GM18519 (cell line): ENCODE data around the gene MYLK2.

Experiments used
- ATAC-seq: cut with Tn5 transposase; IDR thresholded peaks from one replicate; pipeline ENCODE4 v1.9.1; 2021; ENCODE audit warnings: mild to moderate bottlenecking, moderate library complexity; ENCODE audit not compliant: unreplicated experiment, low FRiP score

MYLK2 gene

GRCh38 chr20:31849306-31849930 is 30.3 kb downstream of the MYLK2 start:
- no peak for ATAC-seq

- ATAC-seq: no peak
Observed at GRCh38 chr20:31851240-31851955, 32.2 kb downstream of the MYLK2 start.

- ATAC-seq: no peak
Observed at GRCh38 chr20:31853481-31853880, 34.3 kb downstream of the MYLK2 start.

GRCh38 chr20:31856516-31856915 is 37.4 kb downstream of the MYLK2 start:
- ATAC-seq: no peak

- no peak for ATAC-seq
Observed at GRCh38 chr20:31857861-31858759, 39.0 kb downstream of the MYLK2 start.

GRCh38 chr20:31858760-31859083 is 39.6 kb downstream of the MYLK2 start:
- no peak for ATAC-seq

GRCh38 chr20:31859266-31859997 is 40.3 kb downstream of the MYLK2 start:
- no peak for ATAC-seq

GRCh38 chr20:31859998-31860380 is 40.8 kb downstream of the MYLK2 start:
- ATAC-seq: no peak

GRCh38 chr20:31860390-31861134 is 41.4 kb downstream of the MYLK2 start:
- no peak for ATAC-seq

- ATAC-seq: no peak
Observed at GRCh38 chr20:31861135-31861384, 41.9 kb downstream of the MYLK2 start.

GRCh38 chr20:31861385-31862156 is 42.4 kb downstream of the MYLK2 start:
- no peak for ATAC-seq

GRCh38 chr20:31862157-31862470 is 43.0 kb downstream of the MYLK2 start:
- no peak for ATAC-seq

- ATAC-seq: no peak
Observed at GRCh38 chr20:31862506-31862905, 43.4 kb downstream of the MYLK2 start.

- ATAC-seq: no peak
Observed at GRCh38 chr20:31863296-31864085, 44.3 kb downstream of the MYLK2 start.

- no peak for ATAC-seq
Observed at GRCh38 chr20:31864521-31865400, 45.6 kb downstream of the MYLK2 start.

- ATAC-seq: no peak
Observed at GRCh38 chr20:31866221-31866620, 47.1 kb downstream of the MYLK2 start.

- no peak for ATAC-seq
Observed at GRCh38 chr20:31868853-31869672, 49.9 kb downstream of the MYLK2 start.

GRCh38 chr20:31869673-31869941 is 50.5 kb downstream of the MYLK2 start:
- no peak for ATAC-seq
